A673 (cell line): Measurements from ENCODE around the gene DOCK1. TPM values are rescaled to one million over a fixed set of nuclear protein-coding genes. Genes with fewer than 3 reads are reported as not detected.

Source experiments
- BruUV-seq: library from RNA; stranded (reverse); fragments of 400-500 nt; replicated peaks from 2 replicates; lab custom pipeline; 2021; lab: Mats Ljungman, UMichigan
- CTCF ChIA-PET: fragments of 300-600 bp; sonication (Branson Sonifier 250); formaldehyde crosslinking; loops from one replicate; lab custom pipeline; 2022; ENCODE audit warnings: antibody characterized with exemption; lab: Charles Lee
- POLR2A ChIA-PET: fragments of 300-600 bp; sonication (Branson Sonifier 250); formaldehyde crosslinking; loops from one replicate; lab custom pipeline; 2022; ENCODE audit warnings: antibody characterized with exemption; ENCODE audit not compliant: low non-redundant PET; lab: Charles Lee
- DNase-seq: peaks from one replicate; pipeline ENCODE4 v3.0.0-alpha.2; 2015; ENCODE audit warnings: low spot score
- H3K27ac ChIP-seq: fragments of 200-600 bp; sonication (generic); 2 replicates; pipeline ENCODE4 v1.5.1; 2016; ENCODE audit warnings: mixed run types, low read depth, mild to moderate bottlenecking, mixed read lengths, antibody characterized with exemption, low read length; ENCODE audit not compliant: poor library complexity, severe bottlenecking
- H3K27me3 ChIP-seq: fragments of 200-600 bp; sonication (generic); replicated peaks from 2 replicates; pipeline ENCODE4 v1.6.1; 2017; ENCODE audit warnings: mixed run types, low read depth, mild to moderate bottlenecking, mixed read lengths, antibody characterized with exemption, low read length; ENCODE audit not compliant: insufficient read depth, poor library complexity
- H3K36me3 ChIP-seq: fragments of 200-600 bp; sonication (generic); 2 replicates; pipeline ENCODE4 v1.6.1; 2016; ENCODE audit warnings: mixed run types, mild to moderate bottlenecking, mixed read lengths, antibody characterized with exemption, low read length; ENCODE audit not compliant: insufficient read depth, poor library complexity, severe bottlenecking
- H3K4me1 ChIP-seq: fragments of 200-600 bp; sonication (generic); 2 replicates; pipeline ENCODE4 v1.6.1; 2017; ENCODE audit warnings: mixed run types, mild to moderate bottlenecking, mixed read lengths, antibody characterized with exemption, low read length; ENCODE audit not compliant: insufficient read depth, poor library complexity, severe bottlenecking
- H3K4me3 ChIP-seq: fragments of 200-600 bp; sonication (generic); 2 replicates; pipeline ENCODE4 v1.5.1; 2016; ENCODE audit warnings: low read depth, mixed run types, mild to moderate bottlenecking, mixed read lengths, low read length; ENCODE audit not compliant: poor library complexity, severe bottlenecking
- H3K9me3 ChIP-seq: fragments of 200-600 bp; sonication (generic); 2 replicates; pipeline ENCODE4 v1.6.1; 2016; ENCODE audit warnings: mixed run types, low read depth, mild to moderate bottlenecking, mixed read lengths, antibody characterized with exemption, low read length; ENCODE audit not compliant: poor library complexity, severe bottlenecking
- EZH2 ChIP-seq: fragments of 200-600 bp; sonication (generic); IDR thresholded peaks from 2 replicates; pipeline ENCODE4 v1.6.1; 2017; ENCODE audit warnings: borderline replicate concordance, low read depth, mild to moderate bottlenecking, mixed read lengths, antibody characterized with exemption, low read length; ENCODE audit not compliant: poor library complexity, severe bottlenecking
- intact Hi-C: fragments of 100-400 bp; cut with micrococcal nuclease; formaldehyde crosslinking; loops from one replicate; pipeline ENCODE4 v1.10.0; 2022; ENCODE audit not compliant: unreplicated experiment
- total RNA-seq: library from RNA; stranded (reverse); gene quantifications from 2 replicates; pipeline ENCODE4 v1.2.3, GENCODE V29; 2021
- TF ChIP-seq, protein P1 (sequence below): fragments of 300-800, 200-600 bp; sonication (generic); conservative IDR thresholded peaks from 2 replicates; pipeline ENCODE4 v1.5.1; 2017; ENCODE audit warnings: low read depth, mild to moderate bottlenecking, antibody characterized with exemption, low read length, moderate library complexity, mixed read lengths

DOCK1 gene
- total RNA-seq, 1 experiment from 2014 or later: 30.7 TPM

DNA sequence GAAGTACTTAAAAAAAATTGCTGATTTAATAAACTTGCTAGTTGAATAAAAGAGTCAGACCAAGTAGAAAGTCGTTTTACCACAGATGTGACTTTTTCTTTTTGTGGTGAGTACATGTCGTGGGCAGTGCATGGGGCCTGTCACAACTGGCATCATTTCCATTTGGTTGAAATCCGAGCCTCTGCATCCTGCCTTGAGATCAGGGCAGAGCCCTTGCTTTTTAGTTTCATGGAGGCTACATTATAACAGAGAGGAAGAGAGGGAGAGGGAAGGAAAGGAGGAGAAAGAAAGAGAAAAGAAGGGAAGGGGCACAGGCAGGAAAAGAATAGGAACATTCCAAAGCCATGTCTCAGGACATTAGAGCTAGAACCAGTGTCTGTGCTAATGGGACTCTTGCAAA lies 311.6 kb downstream of the DOCK1 start:
- POLR2A ChIA-PET: no interaction called here

DNA sequence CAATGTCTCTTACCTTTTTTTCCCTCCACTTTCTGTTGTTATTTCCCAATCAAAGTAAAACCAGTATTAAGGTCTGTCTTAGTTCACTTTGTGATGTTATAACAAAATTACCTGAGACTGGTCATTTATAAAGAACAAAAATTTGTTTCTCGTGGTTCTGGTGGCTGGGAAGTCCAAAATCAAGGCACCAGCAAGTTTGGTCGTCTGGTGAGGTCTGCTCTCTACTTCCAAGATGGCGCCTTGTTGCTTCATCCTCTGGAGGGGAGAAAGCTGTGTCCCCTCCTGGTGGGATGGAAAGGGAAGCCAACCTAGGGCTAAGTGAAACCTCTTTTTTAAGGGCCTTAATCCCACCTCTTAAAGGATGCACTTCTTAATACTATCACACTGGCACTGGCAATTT lies 313.4 kb downstream of the DOCK1 start:
- ChIA-PET POLR2A (no interaction called here), CTCF (no interaction called here)
- Histone ChIP-seq H3K27me3 (no peaks in the 10 kb centered on the region), H3K36me3 (no peaks in the 10 kb centered on the region), H3K4me1 (peaks cover 3% of the 10 kb centered on the region), H3K27ac (no peak overlapping the region), H3K9me3 (no peaks in the 10 kb centered on the region), H3K4me3 (no peak overlapping the region)
- BruUV-seq: no TSS peak
- TF ChIP-seq, protein P1, sequence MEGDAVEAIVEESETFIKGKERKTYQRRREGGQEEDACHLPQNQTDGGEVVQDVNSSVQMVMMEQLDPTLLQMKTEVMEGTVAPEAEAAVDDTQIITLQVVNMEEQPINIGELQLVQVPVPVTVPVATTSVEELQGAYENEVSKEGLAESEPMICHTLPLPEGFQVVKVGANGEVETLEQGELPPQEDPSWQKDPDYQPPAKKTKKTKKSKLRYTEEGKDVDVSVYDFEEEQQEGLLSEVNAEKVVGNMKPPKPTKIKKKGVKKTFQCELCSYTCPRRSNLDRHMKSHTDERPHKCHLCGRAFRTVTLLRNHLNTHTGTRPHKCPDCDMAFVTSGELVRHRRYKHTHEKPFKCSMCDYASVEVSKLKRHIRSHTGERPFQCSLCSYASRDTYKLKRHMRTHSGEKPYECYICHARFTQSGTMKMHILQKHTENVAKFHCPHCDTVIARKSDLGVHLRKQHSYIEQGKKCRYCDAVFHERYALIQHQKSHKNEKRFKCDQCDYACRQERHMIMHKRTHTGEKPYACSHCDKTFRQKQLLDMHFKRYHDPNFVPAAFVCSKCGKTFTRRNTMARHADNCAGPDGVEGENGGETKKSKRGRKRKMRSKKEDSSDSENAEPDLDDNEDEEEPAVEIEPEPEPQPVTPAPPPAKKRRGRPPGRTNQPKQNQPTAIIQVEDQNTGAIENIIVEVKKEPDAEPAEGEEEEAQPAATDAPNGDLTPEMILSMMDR: no peak
- TF ChIP-seq EZH2: no peak
- DNase-seq: no peak
- intact Hi-C loops: no loop called here

More for the DNA sequence above, 311.6 kb downstream of the DOCK1 start:
- Histone ChIP-seq H3K27ac (no peak overlapping the region), H3K27me3 (no peaks in the 10 kb centered on the region), H3K9me3 (no peaks in the 10 kb centered on the region), H3K4me1 (peaks cover 3% of the 10 kb centered on the region), H3K4me3 (no peak overlapping the region), H3K36me3 (no peaks in the 10 kb centered on the region)
- CTCF ChIA-PET: no interaction called here
- no peak for DNase-seq
- no TSS peak for BruUV-seq
- intact Hi-C loops: no loop called here
- TF ChIP-seq EZH2: no peak
- TF ChIP-seq, protein P1: no peak

DNA sequence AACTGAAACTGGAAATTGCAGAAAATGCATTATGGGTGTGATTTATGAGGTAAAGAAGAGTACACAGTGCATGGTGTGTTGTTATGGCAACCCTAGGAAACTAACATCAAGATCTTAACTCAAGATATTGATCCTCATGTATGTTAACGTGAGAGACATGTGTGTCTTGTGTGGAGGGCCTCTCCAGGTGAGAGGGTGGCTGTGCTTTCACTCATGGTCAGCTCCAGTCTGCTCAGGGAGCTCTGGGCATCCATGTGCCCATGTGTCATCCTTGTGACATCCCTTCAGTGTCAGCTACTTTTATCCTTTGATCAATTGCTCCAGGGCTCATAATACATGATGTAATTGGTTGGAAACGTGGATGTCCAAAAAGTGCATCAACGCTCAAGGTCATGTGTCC lies 316.1 kb downstream of the DOCK1 start:
- Histone ChIP-seq H3K27me3 (no peaks in the 10 kb centered on the region), H3K4me1 (no peaks in the 10 kb centered on the region), H3K4me3 (no peak overlapping the region), H3K27ac (no peak overlapping the region), H3K36me3 (no peaks in the 10 kb centered on the region), H3K9me3 (no peaks in the 10 kb centered on the region)
- CTCF ChIA-PET: no interaction called here
- BruUV-seq: no TSS peak
- no peak for DNase-seq
- no peak for TF ChIP-seq EZH2
- TF ChIP-seq, protein P1: no peak
- POLR2A ChIA-PET: no interaction called here
- intact Hi-C loops: no loop called here
